HL-60 (cell line): ENCODE measurements around the gene CHRD.
A peak's percentile ranks its signal among the peaks of the same experiment; 100 is the strongest.

Experiments used
- DNase-seq, 2 experiments: peaks; one replicate each; pipeline ENCODE4 v3.0.0-alpha.2; 2010 to 2020; ENCODE audit warnings: low read depth in 1 of 2, low spot score in 1 of 2
- H3K27ac ChIP-seq: fragments of 250-450 bp; sonication (Bioruptor Pico); replicated peaks from 2 replicates; pipeline ENCODE4 v1.5.1; 2020; ENCODE audit warnings: mild to moderate bottlenecking, moderate library complexity
- H3K27me3 ChIP-seq: fragments of 250-450 bp; sonication (Bioruptor Pico); 2 replicates; pipeline ENCODE4 v1.5.1; 2021; ENCODE audit warnings: mild to moderate bottlenecking, moderate library complexity; ENCODE audit not compliant: insufficient read depth, poor library complexity, severe bottlenecking
- H3K4me3 ChIP-seq: replicated peaks from 2 replicates; pipeline ENCODE4 v1.5.1; 2011; ENCODE audit warnings: mild to moderate bottlenecking, control low read depth, low read length; ENCODE audit not compliant: insufficient read depth
- GABPA ChIP-seq: IDR thresholded peaks from 2 replicates; pipeline ENCODE4 v1.6.1; 2012; ENCODE audit warnings: low read depth
- POLR2AphosphoS5 ChIP-seq: IDR thresholded peaks from 2 replicates; pipeline ENCODE4 v1.6.1; 2012; ENCODE audit warnings: low read depth
- SPI1 ChIP-seq: IDR thresholded peaks from 2 replicates; pipeline ENCODE4 v1.6.1; 2012; ENCODE audit warnings: low read depth, mild to moderate bottlenecking, borderline replicate concordance
- TF ChIP-seq, protein P1 (sequence below): IDR thresholded peaks from 2 replicates; pipeline ENCODE4 v1.6.1; 2012; ENCODE audit warnings: low read depth; ENCODE audit not compliant: insufficient replicate concordance
- TF ChIP-seq, protein P2 (sequence below): IDR thresholded peaks from one replicate; pipeline ENCODE4 v1.5.1; 2011; ENCODE audit warnings: low read length, control low read depth, inconsistent platforms; ENCODE audit not compliant: insufficient read depth

Gene CHRD

DNA sequence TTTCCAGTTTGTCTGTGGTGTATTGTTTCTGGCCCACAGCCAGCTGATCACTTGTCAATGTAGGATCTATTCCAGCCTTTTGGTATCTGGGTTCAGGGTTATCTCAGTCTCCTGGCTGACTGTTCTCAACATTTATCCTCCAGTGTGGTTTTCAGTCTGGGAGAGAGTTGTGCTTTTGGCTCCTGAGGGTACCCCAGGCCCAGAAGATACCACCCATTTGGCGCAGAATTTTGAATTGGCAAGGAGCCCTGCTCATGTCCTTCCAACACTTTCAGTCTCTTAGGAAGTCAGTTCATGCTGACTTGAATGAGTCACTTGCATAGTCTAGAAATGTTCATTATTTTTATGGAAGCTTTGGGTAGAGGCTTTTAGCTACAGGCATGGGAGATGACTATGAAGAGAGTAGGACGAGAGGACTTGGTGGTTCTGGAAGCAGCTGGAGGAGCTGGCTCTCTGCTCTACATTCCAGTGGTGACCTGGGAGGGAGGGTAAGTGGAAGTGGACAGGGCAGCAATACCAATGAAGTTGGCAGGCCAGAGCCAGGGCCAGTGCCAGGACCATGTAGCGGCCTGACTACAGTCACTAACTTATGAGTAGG, 11.2 kb upstream of the CHRD start:
- no peak overlapping the region for H3K27ac ChIP-seq
- H3K4me3 ChIP-seq: no peak overlapping the region
- no peak for DNase-seq
- TF ChIP-seq, protein P1, sequence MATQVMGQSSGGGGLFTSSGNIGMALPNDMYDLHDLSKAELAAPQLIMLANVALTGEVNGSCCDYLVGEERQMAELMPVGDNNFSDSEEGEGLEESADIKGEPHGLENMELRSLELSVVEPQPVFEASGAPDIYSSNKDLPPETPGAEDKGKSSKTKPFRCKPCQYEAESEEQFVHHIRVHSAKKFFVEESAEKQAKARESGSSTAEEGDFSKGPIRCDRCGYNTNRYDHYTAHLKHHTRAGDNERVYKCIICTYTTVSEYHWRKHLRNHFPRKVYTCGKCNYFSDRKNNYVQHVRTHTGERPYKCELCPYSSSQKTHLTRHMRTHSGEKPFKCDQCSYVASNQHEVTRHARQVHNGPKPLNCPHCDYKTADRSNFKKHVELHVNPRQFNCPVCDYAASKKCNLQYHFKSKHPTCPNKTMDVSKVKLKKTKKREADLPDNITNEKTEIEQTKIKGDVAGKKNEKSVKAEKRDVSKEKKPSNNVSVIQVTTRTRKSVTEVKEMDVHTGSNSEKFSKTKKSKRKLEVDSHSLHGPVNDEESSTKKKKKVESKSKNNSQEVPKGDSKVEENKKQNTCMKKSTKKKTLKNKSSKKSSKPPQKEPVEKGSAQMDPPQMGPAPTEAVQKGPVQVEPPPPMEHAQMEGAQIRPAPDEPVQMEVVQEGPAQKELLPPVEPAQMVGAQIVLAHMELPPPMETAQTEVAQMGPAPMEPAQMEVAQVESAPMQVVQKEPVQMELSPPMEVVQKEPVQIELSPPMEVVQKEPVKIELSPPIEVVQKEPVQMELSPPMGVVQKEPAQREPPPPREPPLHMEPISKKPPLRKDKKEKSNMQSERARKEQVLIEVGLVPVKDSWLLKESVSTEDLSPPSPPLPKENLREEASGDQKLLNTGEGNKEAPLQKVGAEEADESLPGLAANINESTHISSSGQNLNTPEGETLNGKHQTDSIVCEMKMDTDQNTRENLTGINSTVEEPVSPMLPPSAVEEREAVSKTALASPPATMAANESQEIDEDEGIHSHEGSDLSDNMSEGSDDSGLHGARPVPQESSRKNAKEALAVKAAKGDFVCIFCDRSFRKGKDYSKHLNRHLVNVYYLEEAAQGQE: no peak
- no peak for TF ChIP-seq GABPA
- TF ChIP-seq SPI1: no peak
- TF ChIP-seq, protein P2, sequence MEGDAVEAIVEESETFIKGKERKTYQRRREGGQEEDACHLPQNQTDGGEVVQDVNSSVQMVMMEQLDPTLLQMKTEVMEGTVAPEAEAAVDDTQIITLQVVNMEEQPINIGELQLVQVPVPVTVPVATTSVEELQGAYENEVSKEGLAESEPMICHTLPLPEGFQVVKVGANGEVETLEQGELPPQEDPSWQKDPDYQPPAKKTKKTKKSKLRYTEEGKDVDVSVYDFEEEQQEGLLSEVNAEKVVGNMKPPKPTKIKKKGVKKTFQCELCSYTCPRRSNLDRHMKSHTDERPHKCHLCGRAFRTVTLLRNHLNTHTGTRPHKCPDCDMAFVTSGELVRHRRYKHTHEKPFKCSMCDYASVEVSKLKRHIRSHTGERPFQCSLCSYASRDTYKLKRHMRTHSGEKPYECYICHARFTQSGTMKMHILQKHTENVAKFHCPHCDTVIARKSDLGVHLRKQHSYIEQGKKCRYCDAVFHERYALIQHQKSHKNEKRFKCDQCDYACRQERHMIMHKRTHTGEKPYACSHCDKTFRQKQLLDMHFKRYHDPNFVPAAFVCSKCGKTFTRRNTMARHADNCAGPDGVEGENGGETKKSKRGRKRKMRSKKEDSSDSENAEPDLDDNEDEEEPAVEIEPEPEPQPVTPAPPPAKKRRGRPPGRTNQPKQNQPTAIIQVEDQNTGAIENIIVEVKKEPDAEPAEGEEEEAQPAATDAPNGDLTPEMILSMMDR: no peak
- no peak for TF ChIP-seq POLR2AphosphoS5
- H3K27me3 ChIP-seq: no peaks in the 10 kb centered on the region

- H3K27me3 ChIP-seq: peaks cover 16% of the 10 kb centered on the region
- H3K4me3 ChIP-seq: no peak overlapping the region
- TF ChIP-seq POLR2AphosphoS5 (no peak), SPI1 (peak; percentile 67; the same call in 1 of the 2 replicates)
- TF ChIP-seq, protein P2: peak; percentile 97
- DNase-seq: peak; percentile 62 to 81
- no peak overlapping the region for H3K27ac ChIP-seq
Observed at GRCh38 chr3:184371570-184372018, 8.3 kb upstream of the CHRD start.

- DNase-seq: no peak
- no peak overlapping the region for H3K4me3 ChIP-seq
- TF ChIP-seq, protein P2: no peak
- TF ChIP-seq, protein P1: no peak
- H3K27me3 ChIP-seq: peaks cover 18% of the 10 kb centered on the region
- no peak overlapping the region for H3K27ac ChIP-seq
Observed at GRCh38 chr3:184372296-184372821, 7.5 kb upstream of the CHRD start.

DNA sequence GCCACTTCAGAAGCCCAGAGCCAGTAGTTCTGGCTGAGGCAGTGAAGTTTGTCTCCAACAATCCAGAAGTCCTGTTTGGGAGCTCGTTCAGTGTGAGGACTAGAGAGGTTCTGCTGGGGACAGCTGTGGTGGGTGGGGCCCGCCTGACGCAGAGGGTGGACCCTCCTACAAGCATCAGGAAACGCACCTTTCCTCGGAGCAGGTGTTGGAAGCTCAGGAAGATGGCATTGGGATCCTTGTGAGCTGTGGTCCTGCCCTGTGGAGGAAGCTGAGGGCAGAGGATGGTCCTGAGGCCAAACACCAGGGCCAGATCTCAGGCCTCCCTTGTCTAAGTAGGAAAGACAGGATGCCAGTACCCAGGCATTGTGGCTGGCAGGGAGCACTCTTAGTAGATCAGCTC, 6.9 kb upstream of the CHRD start:
- DNase-seq: no peak
- TF ChIP-seq, protein P1: no peak
- TF ChIP-seq GABPA (no peak), POLR2AphosphoS5 (no peak), SPI1 (no peak)
- TF ChIP-seq, protein P2: no peak
- peaks cover 19% of the 10 kb centered on the region for H3K27me3 ChIP-seq
- no peak overlapping the region for H3K27ac ChIP-seq
- H3K4me3 ChIP-seq: no peak overlapping the region
